Measurements from ENCODE around the gene PRR19. TPM values are rescaled to one million over a fixed set of nuclear protein-coding genes. Genes with fewer than 3 reads are reported as not detected.

Gene PRR19
- total RNA-seq, 6 donors from 2014 or later, result 0.40 to 1.4 (median 0.61) TPM; not detected in 3

DNA sequence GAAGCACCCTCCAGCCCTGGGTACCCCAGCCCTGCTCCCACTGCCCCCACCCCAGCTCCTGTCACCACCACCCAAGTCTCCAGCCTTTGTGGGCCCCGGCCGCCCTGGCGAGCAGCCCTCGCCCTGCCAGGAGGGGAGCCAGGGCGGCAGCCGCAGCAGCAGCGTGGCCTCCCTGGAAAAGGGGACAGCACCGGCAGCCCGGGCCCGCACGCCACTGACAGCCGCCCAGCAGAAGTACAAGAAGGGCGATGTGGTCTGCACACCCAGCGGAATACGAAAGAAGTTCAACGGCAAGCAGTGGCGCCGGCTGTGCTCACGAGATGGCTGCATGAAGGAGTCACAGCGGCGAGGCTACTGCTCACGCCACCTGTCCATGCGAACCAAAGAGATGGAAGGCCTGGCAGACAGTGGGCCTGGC lies 28.9 kb upstream of the PRR19 start:
- ATAC-seq (ENCODE audit: low FRiP score in 2 of 2), result no peak
- peaks cover 17 to 49% (median 33%) of the 10 kb centered on the region in 4 donors for H3K36me3 ChIP-seq
- 97% methylated on average over 12 to 21 of the region's 23 CpGs for WGBS, 2 donors
- H3K27ac ChIP-seq, result no peak overlapping the region
- peaks cover 45 to 71% (median 48%) of the 10 kb centered on the region in 4 donors for H3K4me1 ChIP-seq
- H3K9me3 ChIP-seq, result no peaks in the 10 kb centered on the region
- peak in 1 of 2 donors; percentile 82 for DNase-seq
- H3K27me3 ChIP-seq, result no peaks in the 10 kb centered on the region
- no peak overlapping the region for H3K4me3 ChIP-seq
- no peak for TF ChIP-seq POLR2A (IDR thresholded peaks at IDR 0.05)
- TF ChIP-seq, protein P1, sequence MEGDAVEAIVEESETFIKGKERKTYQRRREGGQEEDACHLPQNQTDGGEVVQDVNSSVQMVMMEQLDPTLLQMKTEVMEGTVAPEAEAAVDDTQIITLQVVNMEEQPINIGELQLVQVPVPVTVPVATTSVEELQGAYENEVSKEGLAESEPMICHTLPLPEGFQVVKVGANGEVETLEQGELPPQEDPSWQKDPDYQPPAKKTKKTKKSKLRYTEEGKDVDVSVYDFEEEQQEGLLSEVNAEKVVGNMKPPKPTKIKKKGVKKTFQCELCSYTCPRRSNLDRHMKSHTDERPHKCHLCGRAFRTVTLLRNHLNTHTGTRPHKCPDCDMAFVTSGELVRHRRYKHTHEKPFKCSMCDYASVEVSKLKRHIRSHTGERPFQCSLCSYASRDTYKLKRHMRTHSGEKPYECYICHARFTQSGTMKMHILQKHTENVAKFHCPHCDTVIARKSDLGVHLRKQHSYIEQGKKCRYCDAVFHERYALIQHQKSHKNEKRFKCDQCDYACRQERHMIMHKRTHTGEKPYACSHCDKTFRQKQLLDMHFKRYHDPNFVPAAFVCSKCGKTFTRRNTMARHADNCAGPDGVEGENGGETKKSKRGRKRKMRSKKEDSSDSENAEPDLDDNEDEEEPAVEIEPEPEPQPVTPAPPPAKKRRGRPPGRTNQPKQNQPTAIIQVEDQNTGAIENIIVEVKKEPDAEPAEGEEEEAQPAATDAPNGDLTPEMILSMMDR (IDR thresholded peaks at IDR 0.05), result no peak
- no peak for TF ChIP-seq EP300 (IDR thresholded peaks at IDR 0.05)
- no peak for TF ChIP-seq POLR2AphosphoS5 (IDR thresholded peaks at IDR 0.05)

DNA sequence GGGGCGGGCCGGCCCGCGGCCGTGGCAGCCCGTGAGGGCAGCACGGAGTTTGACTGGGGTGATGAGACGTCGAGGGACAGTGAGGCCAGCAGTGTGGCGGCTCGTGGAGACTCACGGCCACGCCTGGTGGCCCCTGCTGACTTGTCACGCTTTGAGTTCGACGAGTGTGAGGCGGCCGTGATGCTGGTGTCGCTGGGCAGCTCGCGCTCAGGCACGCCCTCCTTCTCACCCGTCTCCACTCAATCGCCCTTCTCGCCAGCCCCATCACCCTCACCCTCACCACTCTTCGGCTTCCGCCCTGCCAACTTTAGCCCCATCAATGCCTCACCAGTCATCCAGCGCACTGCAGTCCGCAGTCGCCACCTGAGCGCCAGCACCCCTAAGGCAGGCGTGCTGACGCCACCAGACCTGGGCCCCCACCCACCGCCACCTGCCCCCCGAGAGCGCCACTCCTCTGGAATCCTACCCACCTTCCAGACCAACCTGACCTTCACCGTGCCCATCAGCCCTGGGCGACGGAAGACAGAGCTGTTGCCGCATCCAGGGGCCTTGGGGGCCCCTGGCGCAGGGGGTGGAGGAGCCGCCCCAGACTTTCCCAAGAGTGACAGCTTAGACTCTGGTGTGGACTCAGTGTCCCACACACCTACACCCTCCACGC lies 28.4 kb upstream of the PRR19 start:
- peak in 1 of 2 donors; percentile 80 for DNase-seq
- peaks cover 17 to 49% (median 33%) of the 10 kb centered on the region in 4 donors for H3K36me3 ChIP-seq
- H3K27me3 ChIP-seq, result no peaks in the 10 kb centered on the region
- H3K4me1 ChIP-seq, result peaks cover 51 to 76% (median 54%) of the 10 kb centered on the region in 4 donors
- H3K4me3 ChIP-seq, result no peak overlapping the region
- H3K27ac ChIP-seq, result no peak overlapping the region
- no peaks in the 10 kb centered on the region for H3K9me3 ChIP-seq
- ATAC-seq (ENCODE audit: low FRiP score in 2 of 2), result no peak
- 93% methylated on average over 35 to 41 of the region's 43 CpGs for whole genome bisulfite sequencing, 2 donors
- TF ChIP-seq, protein P1 (IDR thresholded peaks at IDR 0.05), result no peak
- TF ChIP-seq EP300 (IDR thresholded peaks at IDR 0.05) (no peak), POLR2AphosphoS5 (IDR thresholded peaks at IDR 0.05) (no peak), POLR2A (IDR thresholded peaks at IDR 0.05) (no peak)

DNA sequence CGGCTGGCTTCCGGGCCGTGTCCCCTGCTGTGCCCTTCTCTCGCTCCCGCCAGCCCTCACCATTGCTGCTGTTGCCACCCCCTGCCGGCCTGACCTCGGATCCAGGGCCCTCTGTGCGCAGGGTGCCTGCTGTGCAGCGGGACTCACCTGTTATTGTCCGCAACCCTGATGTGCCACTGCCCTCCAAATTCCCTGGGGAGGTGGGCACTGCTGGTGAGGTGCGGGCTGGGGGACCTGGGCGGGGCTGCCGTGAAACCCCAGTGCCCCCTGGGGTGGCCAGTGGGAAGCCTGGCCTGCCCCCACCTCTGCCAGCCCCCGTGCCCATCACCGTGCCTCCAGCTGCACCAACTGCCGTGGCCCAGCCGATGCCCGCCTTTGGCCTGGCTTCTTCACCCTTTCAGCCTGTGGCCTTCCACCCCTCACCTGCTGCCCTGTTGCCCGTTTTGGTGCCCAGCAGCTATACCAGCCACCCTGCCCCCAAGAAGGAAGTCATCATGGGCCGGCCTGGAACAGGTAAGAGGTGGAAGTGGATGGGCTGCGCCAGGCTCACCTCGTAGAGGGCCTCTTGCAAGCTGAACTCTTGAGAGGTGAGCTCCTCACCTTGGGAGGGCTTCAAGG lies 27.8 kb upstream of the PRR19 start:
- TF ChIP-seq, protein P1 (IDR thresholded peaks at IDR 0.05), result no peak
- Histone ChIP-seq H3K9me3 (no peaks in the 10 kb centered on the region), H3K4me3 (no peak overlapping the region), H3K27me3 (no peaks in the 10 kb centered on the region), H3K36me3 (peaks cover 17 to 49% (median 33%) of the 10 kb centered on the region in 4 donors), H3K27ac (no peak overlapping the region), H3K4me1 (peaks cover 57 to 82% (median 60%) of the 10 kb centered on the region in 4 donors)
- 92% methylated on average over 13 to 22 of the region's 22 CpGs for WGBS, 2 donors
- DNase-seq, result peak in 1 of 2 donors; percentile 79
- no peak for ATAC-seq (ENCODE audit: low FRiP score in 2 of 2)

DNA sequence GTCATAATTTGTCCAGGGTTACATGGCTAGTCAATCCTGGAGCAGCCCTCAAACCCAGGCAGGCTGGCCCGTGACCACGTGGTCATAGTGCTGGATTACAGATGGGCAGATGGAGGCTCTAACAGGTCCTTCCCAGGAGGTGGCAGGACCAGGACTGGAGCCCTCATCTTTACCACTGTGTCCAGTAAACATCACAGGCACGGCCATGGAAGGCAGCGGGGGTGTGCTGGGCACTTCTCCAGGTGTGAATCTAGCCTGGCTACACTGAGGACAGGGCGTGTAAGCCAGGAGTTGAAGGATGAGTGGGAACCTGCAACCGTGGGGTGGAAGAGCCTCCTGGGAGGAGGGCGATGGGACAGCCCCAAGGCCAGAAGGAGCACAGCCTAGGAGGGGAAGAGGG lies 26.8 kb upstream of the PRR19 start:
- H3K36me3 ChIP-seq, result peaks cover 17 to 49% (median 33%) of the 10 kb centered on the region in 4 donors
- no peaks in the 10 kb centered on the region for H3K27me3 ChIP-seq
- no peak overlapping the region for H3K4me3 ChIP-seq
- ATAC-seq (ENCODE audit: low FRiP score in 2 of 2), result no peak
- peaks cover 58 to 85% (median 62%) of the 10 kb centered on the region in 4 donors for H3K4me1 ChIP-seq
- H3K27ac ChIP-seq, result peak overlapping the region in 2 of 4 donors; percentile 96 to 99
- TF ChIP-seq POLR2A (IDR thresholded peaks at IDR 0.05) (no peak), EP300 (IDR thresholded peaks at IDR 0.05) (no peak), POLR2AphosphoS5 (IDR thresholded peaks at IDR 0.05) (no peak)
- TF ChIP-seq, protein P1 (IDR thresholded peaks at IDR 0.05), result no peak
- 74 to 84% methylated on average over 7 of the region's 7 CpGs for WGBS, 2 donors
- no peaks in the 10 kb centered on the region for H3K9me3 ChIP-seq
- no peak for DNase-seq

Data from upper lobe of left lung (tissue), 6 donors.